Smooth muscle cell (in vitro differentiated cells): ENCODE data around the gene STX8. TPM values are rescaled to one million over a fixed set of nuclear protein-coding genes. Genes with fewer than 3 reads are reported as not detected.

Experiments
- DNase-seq: peaks from one replicate; lab custom pipeline; 2025; ENCODE audit not compliant: unreplicated experiment; lab: John Stamatoyannopoulos, UW
- H2AFZ ChIP-seq: fragments of 200-600 bp; sonication (generic); 2 replicates; pipeline ENCODE4 v1.6.0; 2016; ENCODE audit warnings: antibody characterized with exemption, low read depth, mild to moderate bottlenecking
- H3F3A ChIP-seq: fragments of 200-600 bp; sonication (generic); 2 replicates; pipeline ENCODE4 v1.6.0; 2017; ENCODE audit warnings: antibody characterized with exemption, low read depth
- H3K27ac ChIP-seq: fragments of 200-600 bp; sonication (generic); 2 replicates; pipeline ENCODE4 v1.5.1; 2016; ENCODE audit warnings: low read depth, mild to moderate bottlenecking
- H3K27me3 ChIP-seq: fragments of 200-600 bp; sonication (generic); 2 replicates; pipeline ENCODE4 v1.6.1; 2016; ENCODE audit warnings: low read depth, mild to moderate bottlenecking
- H3K36me3 ChIP-seq: fragments of 200-600 bp; sonication (generic); 2 replicates; pipeline ENCODE4 v1.5.1; 2016; ENCODE audit warnings: low read depth
- H3K4me1 ChIP-seq: fragments of 200-600 bp; sonication (generic); 2 replicates; pipeline ENCODE4 v1.5.1; 2016; ENCODE audit warnings: low read depth
- H3K4me2 ChIP-seq: fragments of 200-600 bp; sonication (generic); 2 replicates; pipeline ENCODE4 v1.6.0; 2016; ENCODE audit warnings: mild to moderate bottlenecking
- H3K4me3 ChIP-seq: fragments of 200-600 bp; sonication (generic); 2 replicates; pipeline ENCODE4 v1.5.1; 2016; ENCODE audit warnings: mild to moderate bottlenecking
- H3K79me2 ChIP-seq: fragments of 200-600 bp; sonication (generic); 2 replicates; pipeline ENCODE4 v1.6.0; 2016; ENCODE audit warnings: low read depth, mild to moderate bottlenecking
- H3K9ac ChIP-seq: fragments of 200-600 bp; sonication (generic); 2 replicates; pipeline ENCODE4 v1.6.0; 2016; ENCODE audit warnings: low read depth
- H3K9me3 ChIP-seq: fragments of 200-600 bp; sonication (generic); replicated peaks from 2 replicates; pipeline ENCODE4 v1.5.1; 2016; ENCODE audit warnings: low read depth
- H4K20me1 ChIP-seq: fragments of 200-600 bp; sonication (generic); 2 replicates; pipeline ENCODE4 v1.6.0; 2016; ENCODE audit warnings: low read depth
- CTCF ChIP-seq: fragments of 200-600 bp; sonication (generic); IDR thresholded peaks from 2 replicates; pipeline ENCODE4 v1.5.1; 2017; ENCODE audit warnings: borderline replicate concordance, mild to moderate bottlenecking, antibody characterized with exemption; ENCODE audit not compliant: insufficient read depth, poor library complexity, severe bottlenecking
- WGBS: methylation state at CpG from one replicate; pipeline ENCODE4 v1.1.7; 2016; ENCODE audit warnings: low lambda C conversion rate; 5-methylcytosine and 5-hydroxymethylcytosine counted together
- polyA plus RNA-seq: library from polyadenylated mRNA; unstranded; fragments of >200 nt; fragmentation: Nextera tagmentation; extraction: Ambion mirVana; gene quantifications from 2 replicates; pipeline ENCODE4 v1.2.1, GENCODE V29; 2016
- total RNA-seq: library from RNA; depleted of rRNA; stranded (reverse); fragments of >200 nt; gene quantifications from 2 replicates; pipeline ENCODE4 v1.2.3, GENCODE V29; 2014

Gene STX8
- total and polyA plus RNA-seq, 2 experiments from 2014 or later, result 63.8 to 88.5 TPM

DNA sequence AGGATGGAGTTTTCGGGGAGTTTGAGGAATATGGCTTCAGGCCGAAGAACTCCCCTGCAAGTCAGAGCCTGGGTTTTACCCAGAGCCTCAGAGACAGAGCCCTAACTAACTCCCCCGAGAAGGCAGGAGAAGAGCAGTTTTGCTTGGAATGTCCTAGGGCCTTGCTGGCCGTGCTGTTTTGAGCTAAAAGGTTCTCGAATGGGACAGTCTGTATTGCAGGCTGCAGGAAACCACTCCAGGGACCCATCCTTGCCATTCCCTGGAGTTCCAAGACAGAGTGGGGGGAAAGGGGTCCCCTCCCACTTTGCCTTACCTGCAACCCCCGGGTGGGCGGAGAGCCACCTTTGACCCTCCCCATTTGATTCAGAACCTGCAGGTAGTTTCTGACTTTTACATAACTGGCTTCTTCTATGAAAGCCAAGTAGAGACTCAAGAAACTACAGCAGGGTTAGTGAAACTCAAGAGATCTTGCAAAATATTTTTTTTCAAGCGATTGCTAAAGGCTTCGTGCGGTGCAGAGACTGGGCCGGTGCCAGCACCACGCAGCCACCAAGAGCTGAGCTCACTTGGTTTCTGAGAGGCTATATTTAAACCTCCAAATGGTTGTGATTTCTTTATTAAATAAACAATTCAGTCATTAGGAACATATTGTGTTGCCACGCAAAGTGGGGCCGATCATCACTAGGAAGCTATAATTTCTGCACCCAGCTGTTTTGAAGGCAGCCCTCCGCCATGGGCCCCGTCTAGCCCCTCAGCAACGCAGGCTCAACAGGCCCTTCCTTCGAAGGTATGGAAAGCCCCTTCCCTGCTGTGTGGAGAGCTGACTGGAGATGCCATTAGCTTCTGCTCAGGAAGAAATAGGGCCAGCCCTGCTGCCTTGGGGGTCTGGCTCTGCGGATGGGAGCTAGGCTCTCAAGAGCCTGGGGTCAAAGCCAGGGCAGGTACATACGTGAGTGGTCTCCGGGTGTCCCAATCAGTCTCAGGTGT is 331.3 kb downstream of the STX8 start:
- Histone ChIP-seq H2AFZ (no peak overlapping the region), H3K4me1 (peaks cover 3% of the 10 kb centered on the region), H3K4me2 (no peak overlapping the region), H3K79me2 (no peaks in the 10 kb centered on the region), H3K27me3 (no peaks in the 10 kb centered on the region), H4K20me1 (no peaks in the 10 kb centered on the region), H3K9ac (no peak overlapping the region), H3F3A (no peaks in the 10 kb centered on the region), H3K9me3 (no peaks in the 10 kb centered on the region), H3K36me3 (no peaks in the 10 kb centered on the region), H3K4me3 (no peak overlapping the region), H3K27ac (no peak overlapping the region)
- TF ChIP-seq CTCF, result no peak
- no peak for DNase-seq
- WGBS, result 95% methylated on average over 21 of the region's 21 CpGs

DNA sequence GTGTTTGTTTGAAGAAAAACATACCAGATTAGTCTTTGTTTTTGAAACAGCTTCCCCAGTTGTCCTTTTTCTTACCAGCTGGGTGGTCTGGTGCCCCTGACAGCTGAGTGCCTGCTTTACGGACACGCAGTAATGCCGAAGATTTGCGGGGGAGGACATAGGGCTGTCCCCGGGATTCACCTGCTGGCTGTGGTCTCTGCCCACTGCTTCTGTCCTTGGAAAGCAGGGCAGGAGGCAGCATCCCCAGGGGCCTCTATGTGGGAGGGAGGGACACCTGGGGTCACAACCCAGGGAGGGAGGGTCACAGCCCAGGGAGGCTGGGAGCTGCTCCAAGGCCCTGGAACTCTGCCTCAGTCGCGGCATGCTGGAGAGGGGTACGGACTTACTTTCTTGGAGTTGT is 332.6 kb downstream of the STX8 start:
- 93% methylated on average over 8 of the region's 8 CpGs for WGBS
- Histone ChIP-seq H3K4me3 (no peak overlapping the region), H3F3A (no peaks in the 10 kb centered on the region), H3K9ac (no peak overlapping the region), H3K36me3 (no peaks in the 10 kb centered on the region), H3K4me2 (no peak overlapping the region), H3K27me3 (no peaks in the 10 kb centered on the region), H4K20me1 (no peaks in the 10 kb centered on the region), H3K4me1 (peaks cover 3% of the 10 kb centered on the region), H3K79me2 (no peaks in the 10 kb centered on the region), H3K27ac (no peak overlapping the region), H2AFZ (no peak overlapping the region), H3K9me3 (no peaks in the 10 kb centered on the region)
- TF ChIP-seq CTCF, result no peak
- no peak for DNase-seq

DNA sequence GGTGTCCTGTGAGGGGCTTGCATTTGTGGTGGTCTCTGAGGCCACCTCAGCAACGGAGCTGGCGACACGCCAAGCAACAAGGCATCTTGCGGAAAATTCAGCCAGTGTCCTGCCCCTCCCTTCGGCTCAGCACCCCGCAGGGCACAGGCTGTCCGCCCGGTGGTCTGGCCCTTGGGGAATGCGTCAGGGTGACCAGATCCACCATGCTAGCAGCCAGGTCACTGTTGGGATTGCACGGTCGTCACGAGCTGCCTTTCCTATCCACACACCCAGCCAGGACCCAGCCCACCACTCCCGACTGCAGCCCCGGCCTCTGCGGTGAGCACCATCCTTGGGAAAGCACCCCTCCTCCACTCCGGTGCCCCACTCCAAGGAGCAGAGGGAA is 333.1 kb downstream of the STX8 start:
- no peak for DNase-seq
- Histone ChIP-seq H3K4me3 (no peak overlapping the region), H3K36me3 (no peaks in the 10 kb centered on the region), H3K27me3 (no peaks in the 10 kb centered on the region), H3F3A (no peaks in the 10 kb centered on the region), H2AFZ (no peak overlapping the region), H4K20me1 (no peaks in the 10 kb centered on the region), H3K4me1 (peaks cover 3% of the 10 kb centered on the region), H3K4me2 (no peak overlapping the region), H3K27ac (no peak overlapping the region), H3K79me2 (no peaks in the 10 kb centered on the region), H3K9ac (no peak overlapping the region), H3K9me3 (no peaks in the 10 kb centered on the region)
- TF ChIP-seq CTCF, result no peak
- 89% methylated on average over 16 of the region's 16 CpGs for whole genome bisulfite sequencing
